DMS114 treated with DMSO at 0.1 percent for 48 hours (cell line): ENCODE results near the gene DDC.
"Not testable (repeated sequence)": the region's sequence is repeated elsewhere in the genome, so short reads cannot be mapped to it uniquely, and the experiment has no call there.

Experiments
- DNase-seq: peaks from one replicate; lab custom pipeline; 2025; ENCODE audit not compliant: unreplicated experiment; lab: John Stamatoyannopoulos, UW

The DDC gene

GRCh38 chr7:50556247-50556991 lies 8.8 kb downstream of the DDC start:
- DNase-seq: no peak

GRCh38 chr7:50555594-50556140 lies 9.5 kb downstream of the DDC start:
- DNase-seq: no peak

- no peak for DNase-seq
Measured at GRCh38 chr7:50554431-50555322, 10.5 kb downstream of the DDC start.

DNA sequence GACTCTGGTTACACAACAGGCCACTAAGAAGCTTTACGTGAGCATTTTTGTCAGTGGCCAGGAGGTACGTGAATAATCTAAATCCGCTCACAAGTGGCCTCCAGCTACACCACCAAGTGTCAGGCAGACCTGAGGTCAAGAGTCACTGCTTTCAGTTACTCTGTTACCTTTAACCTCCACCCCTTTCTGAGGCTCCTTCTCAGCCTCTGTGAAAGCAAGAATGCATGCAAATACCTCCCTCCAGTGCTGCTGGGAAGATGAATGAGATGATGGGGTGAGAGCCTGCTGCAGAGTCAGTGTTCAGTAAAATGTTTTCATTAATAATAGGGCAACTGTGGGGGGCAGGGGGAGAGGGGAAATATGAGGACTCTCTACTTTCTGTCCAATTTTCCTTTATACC lies 11.2 kb downstream of the DDC start:
- no peak for DNase-seq

GRCh38 chr7:50552921-50553320 lies 12.3 kb downstream of the DDC start:
- DNase-seq: no peak

DNA sequence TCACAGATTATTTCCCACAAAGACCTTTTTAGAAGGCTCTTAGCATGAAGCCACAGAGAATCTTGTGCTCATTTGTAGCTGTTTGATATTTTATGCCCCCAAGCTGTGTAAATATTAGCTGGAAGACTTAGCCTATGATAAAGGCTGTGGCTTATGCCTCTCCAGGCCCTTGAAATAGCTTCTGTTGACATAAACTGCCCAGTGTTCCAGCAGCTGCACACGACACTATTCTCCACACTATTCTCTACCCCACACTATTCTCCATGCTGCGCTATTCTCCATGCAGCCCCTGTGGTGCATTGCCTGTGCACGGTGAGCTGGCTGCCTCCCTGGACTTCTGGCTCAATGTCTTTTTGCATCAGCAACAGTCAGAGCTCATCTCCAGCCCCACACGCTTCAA lies 13.1 kb downstream of the DDC start:
- DNase-seq: no peak

DNA sequence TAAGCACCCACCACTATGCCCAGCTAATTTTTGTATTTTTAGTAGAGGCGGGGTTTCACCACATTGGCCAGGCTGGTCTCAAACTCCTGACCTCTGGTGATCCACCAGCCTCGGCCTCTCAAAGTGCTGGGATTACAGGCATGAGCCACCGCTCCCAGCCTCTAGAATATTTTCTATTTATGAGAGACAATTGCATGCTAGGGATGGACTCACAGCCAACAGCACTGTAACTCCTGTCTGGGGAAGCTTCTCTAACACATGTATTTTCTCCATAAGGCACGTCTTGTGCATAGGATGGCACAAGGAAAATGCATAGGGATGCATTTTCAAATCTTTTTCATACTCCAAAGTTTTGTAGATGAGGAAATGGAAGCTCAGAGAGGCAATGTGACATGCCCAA lies 19.6 kb downstream of the DDC start:
- DNase-seq: not testable (repeated sequence)

GRCh38 chr7:50544992-50545391 lies 20.2 kb downstream of the DDC start:
- DNase-seq: no peak

DNA sequence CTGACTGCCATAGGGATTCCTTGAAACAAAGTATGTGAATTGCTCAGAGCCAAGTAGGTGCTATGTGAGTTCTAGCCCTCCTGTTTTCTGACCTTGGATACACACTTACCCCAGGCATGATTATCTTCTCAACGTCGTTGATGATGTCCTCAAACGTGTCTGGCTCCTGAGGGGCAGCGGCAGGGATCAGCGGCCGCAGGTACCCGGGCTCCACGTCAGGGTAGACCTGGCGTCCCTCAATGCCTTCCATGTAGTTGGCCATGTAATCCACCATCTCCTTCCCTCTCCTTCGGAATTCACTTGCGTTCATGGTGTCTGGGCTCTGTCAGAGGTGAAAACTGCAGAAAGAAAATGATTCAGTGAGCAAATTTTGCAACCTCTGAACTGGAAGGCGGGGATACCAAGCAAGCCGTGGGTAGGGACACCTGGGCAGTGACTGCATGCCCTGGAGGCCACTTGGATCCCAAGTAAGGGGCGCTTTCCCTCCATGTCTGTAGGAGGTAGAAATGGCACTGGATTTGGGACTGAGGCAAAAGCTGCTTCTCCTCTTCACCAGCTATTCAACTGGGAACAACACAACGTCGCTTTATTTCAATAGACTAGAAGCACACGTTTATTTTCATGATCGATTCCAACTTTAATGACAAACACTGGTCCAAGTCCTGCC lies 21.3 kb downstream of the DDC start:
- DNase-seq: no peak

- DNase-seq: no peak
Measured at GRCh38 chr7:50542132-50542531, 23.1 kb downstream of the DDC start.

- DNase-seq: no peak
Measured at GRCh38 chr7:50540785-50541579, 24.2 kb downstream of the DDC start.

- DNase-seq: no peak
Measured at GRCh38 chr7:50539725-50540124, 25.5 kb downstream of the DDC start.

DNA sequence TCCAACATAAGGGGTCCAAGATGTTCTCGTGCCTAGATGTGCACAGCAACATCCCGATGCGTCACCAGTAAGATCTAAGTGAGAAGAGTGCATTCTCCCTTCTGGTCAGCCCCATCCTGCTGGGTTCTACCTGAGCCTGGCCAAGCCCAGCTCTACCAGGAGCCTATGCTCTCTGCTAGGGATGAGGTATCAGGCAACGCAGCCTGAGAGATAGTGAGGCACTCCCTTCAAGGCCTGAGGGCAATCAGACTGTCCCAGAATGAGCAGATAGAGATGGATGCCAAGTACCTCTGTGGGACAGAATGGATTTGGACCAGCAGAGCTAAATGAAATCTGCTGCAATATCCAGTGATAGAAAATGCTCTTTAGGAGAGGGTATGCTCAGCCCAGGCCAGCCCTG lies 26.7 kb downstream of the DDC start:
- DNase-seq: no peak

- DNase-seq: no peak
Measured at GRCh38 chr7:50537417-50537816, 27.8 kb downstream of the DDC start.

DNA sequence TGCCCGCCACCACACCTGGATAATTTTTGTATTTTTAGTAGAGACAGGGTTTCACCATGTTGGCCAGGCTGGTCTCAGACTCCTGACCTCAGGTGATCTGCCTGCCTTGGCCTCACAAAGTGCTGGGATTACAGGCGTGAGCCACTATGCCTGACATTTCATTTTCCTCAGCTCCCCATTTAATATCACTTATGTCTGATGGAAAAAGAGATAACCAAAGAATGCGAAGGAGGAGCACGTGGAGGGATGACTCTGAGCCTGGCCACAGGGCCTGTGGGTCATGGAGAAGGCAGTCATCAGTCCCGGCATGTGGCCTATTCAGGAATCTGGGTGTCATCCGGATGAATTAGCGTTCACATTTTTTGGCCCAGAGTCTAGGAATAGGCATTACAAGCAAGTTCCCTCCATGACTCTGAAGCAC lies 29.9 kb downstream of the DDC start:
- DNase-seq: not testable (repeated sequence)

DNA sequence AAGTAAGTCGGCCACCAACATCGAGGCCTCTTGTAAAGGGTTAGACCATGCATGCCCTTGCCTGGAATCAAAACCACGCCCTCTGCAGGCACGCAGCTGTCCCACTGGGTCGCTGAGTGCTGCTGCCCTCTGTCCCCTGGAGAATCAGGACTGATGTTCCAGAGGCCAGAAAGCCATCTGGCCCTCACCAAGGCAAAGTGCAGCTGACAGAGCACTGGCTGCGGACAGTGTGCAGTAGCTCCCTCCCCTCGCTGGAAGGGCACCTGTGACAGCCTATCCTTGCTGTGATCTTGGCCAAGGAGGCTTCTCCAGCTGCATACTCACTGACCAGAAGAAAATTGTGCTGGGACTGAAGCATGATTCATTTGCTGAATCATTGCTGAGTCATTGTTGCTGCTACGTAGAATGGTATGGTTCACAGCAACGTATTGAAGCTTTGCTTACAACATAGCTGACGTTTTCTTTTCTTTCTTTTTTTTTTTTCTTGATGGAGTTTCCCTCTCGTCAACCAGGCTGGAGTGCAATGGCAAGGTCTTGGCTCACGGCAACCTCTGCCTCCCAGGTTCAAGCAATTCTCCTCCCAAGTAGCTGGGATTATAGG lies 30.4 kb downstream of the DDC start:
- no peak for DNase-seq

DNA sequence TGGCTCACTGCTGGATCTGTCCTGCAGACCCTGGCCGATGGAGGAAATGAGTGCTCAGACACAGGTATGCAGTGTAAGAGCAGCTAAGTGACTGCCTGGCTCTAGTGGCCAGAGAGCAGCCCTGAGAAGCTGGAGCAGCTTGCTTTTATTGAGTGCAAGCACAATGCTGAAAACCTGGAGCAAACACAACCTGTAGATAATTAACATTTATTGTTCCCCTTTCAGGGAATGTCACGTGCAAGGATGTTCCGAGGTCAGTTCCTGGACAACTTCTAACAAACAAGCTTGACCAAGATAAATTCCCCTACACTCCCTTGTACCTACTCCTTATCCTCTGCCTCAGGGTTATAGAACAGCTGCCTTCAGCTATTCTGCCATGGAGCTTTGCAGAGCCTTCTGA lies 31.3 kb downstream of the DDC start:
- no peak for DNase-seq

DNA sequence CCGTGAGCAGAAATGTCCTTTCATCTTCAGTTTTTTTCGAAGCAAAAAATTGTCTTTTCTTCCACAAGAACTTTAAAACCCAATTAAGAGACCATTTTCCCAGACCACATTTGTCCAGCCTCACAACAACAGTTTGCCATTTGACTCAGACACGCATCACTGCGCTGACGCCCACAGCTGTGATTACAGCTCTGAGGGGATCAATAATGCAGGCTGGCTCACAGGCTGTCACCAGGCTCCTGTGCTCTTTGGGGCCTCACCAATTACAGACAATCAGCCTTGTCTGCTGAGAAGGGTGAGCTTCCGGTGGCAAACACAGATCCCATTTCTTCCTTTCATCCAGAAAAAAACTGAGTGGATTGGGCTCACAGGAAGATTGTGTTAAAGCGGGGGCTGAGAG lies 33.3 kb downstream of the DDC start:
- no peak for DNase-seq

DNA sequence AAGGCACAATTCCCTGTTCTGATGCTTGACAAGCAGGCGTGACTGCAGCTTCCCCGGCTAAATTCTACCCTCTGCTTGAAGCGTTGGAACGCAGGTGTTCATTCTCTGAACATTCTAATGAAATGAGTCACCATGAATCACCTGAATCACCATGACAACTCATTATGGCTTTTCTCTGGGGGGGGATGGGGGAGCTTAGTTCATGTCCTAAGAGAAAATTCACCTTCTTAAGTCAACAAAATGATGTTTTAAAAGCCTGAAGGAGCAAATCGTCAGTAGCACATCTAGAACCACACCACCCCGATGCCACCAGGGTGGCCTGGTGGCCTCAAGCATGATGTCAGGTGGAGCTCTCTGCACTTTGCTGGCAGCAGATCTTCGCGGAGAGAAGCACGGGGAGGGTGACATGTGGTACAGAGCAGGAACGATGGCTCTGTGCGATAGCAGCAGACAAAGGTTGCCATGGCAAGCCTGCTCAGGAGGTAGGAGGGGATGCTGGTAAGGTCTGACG lies 33.7 kb downstream of the DDC start:
- DNase-seq: no peak

DNA sequence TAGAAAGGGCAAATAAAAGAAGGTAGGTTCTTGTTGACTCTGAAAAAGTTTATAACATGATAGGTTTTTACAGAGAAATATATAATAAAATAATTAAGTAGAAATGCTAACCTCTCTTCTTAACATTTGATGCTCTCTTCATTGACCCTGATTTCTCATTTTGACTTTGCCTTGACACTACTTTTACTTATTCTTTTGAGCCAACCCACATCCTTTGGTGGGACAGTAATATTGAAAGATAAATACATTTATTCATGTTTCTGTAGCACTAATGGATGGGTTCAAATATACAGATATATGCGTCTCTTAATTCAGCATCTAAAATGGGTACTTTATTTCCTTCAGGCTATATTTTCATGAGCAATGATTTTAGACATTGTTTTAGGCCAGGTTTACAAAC lies 34.4 kb downstream of the DDC start:
- no peak for DNase-seq
